GM12878 (cell line): ENCODE measurements around the gene GRXCR2. TPM values are rescaled to one million over a fixed set of nuclear protein-coding genes. Genes with fewer than 3 reads are reported as not detected.

Source experiments
- ATAC-seq: fragments of 200-7000 bp; cut with Tn5 transposase; 3 replicates; pipeline ENCODE4 v1.9.1; 2020; ENCODE audit warnings: mild to moderate bottlenecking, moderate library complexity
- BruUV-seq: library from RNA; stranded (reverse); fragments of 400-500 nt; replicated peaks from 2 replicates; lab custom pipeline; 2021; lab: Mats Ljungman, UMichigan
- CTCF ChIA-PET: fragments of 300-600 bp; sonication (Branson Sonifier 250); formaldehyde crosslinking; extraction: SDS; loops from one replicate; lab custom pipeline; 2021; ENCODE audit warnings: inconsistent platforms; lab: Yijun Ruan, JAX
- POLR2A ChIA-PET: fragments of 350-600 bp; formaldehyde crosslinking; extraction: SDS; loops from one replicate; lab custom pipeline; 2021; ENCODE audit warnings: inconsistent platforms; lab: Charles Lee
- RAD21 ChIA-PET: fragments of 300-600 bp; sonication (Branson Sonifier 250); formaldehyde crosslinking; loops from one replicate; lab custom pipeline; 2023; ENCODE audit warnings: antibody characterized with exemption; ENCODE audit not compliant: unreplicated experiment; lab: Charles Lee
- SMC1A ChIA-PET: fragments of 300-600 bp; sonication (Branson Sonifier 250); formaldehyde crosslinking; loops from one replicate; lab custom pipeline; 2023; ENCODE audit not compliant: unreplicated experiment, uncharacterized antibody; lab: Charles Lee
- DNase-seq: peaks from one replicate; pipeline ENCODE4 v3.0.0-alpha.2; 2011; ENCODE audit warnings: low read depth, low spot score
- FAIRE-seq: peaks from 3 replicates; lab custom pipeline; 2011; peaks lifted over from hg19 to GRCh38; lab: Jason Lieb, UNC
- H2AFZ ChIP-seq: 2 replicates; pipeline ENCODE4 v1.6.0; 2011; ENCODE audit warnings: low read depth, low read length, control low read depth; ENCODE audit not compliant: control insufficient read depth
- H3K27ac ChIP-seq: 2 replicates; pipeline ENCODE4 v1.5.1; 2011; ENCODE audit warnings: control low read depth; ENCODE audit not compliant: control insufficient read depth, insufficient read depth
- H3K27me3 ChIP-seq, 2 experiments: replicated peaks in 1 of 2; 2 replicates each; pipeline versions ENCODE4 v1.6.0 to v1.6.1; 2011; ENCODE audit warnings: low read length in 1 of 2; ENCODE audit not compliant: control insufficient read depth in 2 of 2, insufficient read depth in 2 of 2
- H3K36me3 ChIP-seq, 2 experiments: 2 replicates each; pipeline ENCODE4 v1.5.1; 2011; ENCODE audit warnings: low read length in 1 of 2; ENCODE audit not compliant: control insufficient read depth in 2 of 2, insufficient read depth in 2 of 2
- H3K4me1 ChIP-seq: 2 replicates; pipeline ENCODE4 v1.6.1; 2011; ENCODE audit warnings: mild to moderate bottlenecking, low read length, moderate library complexity, mixed read lengths; ENCODE audit not compliant: control insufficient read depth, insufficient read depth
- H3K4me2 ChIP-seq: 2 replicates; pipeline ENCODE4 v1.6.0; 2011; ENCODE audit warnings: control low read depth; ENCODE audit not compliant: control insufficient read depth, insufficient read depth
- H3K4me3 ChIP-seq: fragments of 200-600 bp; sonication (generic); 2 replicates; pipeline ENCODE4 v1.5.1; 2016
- H3K79me2 ChIP-seq: 2 replicates; pipeline ENCODE4 v1.6.0; 2011; ENCODE audit warnings: low read length; ENCODE audit not compliant: control insufficient read depth, insufficient read depth
- H3K9ac ChIP-seq: 2 replicates; pipeline ENCODE4 v1.8.0; 2011; ENCODE audit warnings: low read length, control low read depth, mixed read lengths; ENCODE audit not compliant: control insufficient read depth, insufficient read depth
- H3K9me3 ChIP-seq: replicated peaks from 3 replicates; pipeline ENCODE4 v1.5.1; 2011; ENCODE audit warnings: mild to moderate bottlenecking, low read length; ENCODE audit not compliant: control insufficient read depth, insufficient read depth
- H4K20me1 ChIP-seq: 2 replicates; pipeline ENCODE4 v1.6.0; 2011; ENCODE audit not compliant: control insufficient read depth, insufficient read depth
- ATF7 ChIP-seq: fragments of 450-650 bp; IDR thresholded peaks from 2 replicates; pipeline ENCODE4 v1.6.1; 2016; ENCODE audit warnings: low read depth, mild to moderate bottlenecking
- BMI1 ChIP-seq: fragments of 450-650 bp; IDR thresholded peaks from 2 replicates; pipeline ENCODE4 v1.6.1; 2016; ENCODE audit warnings: mild to moderate bottlenecking, moderate library complexity, borderline replicate concordance
- HCFC1 ChIP-seq: fragments of 150-350 bp; IDR thresholded peaks from 2 replicates; pipeline ENCODE4 v1.6.1; 2014; ENCODE audit warnings: low read length
- NBN ChIP-seq: fragments of 450-650 bp; IDR thresholded peaks from 2 replicates; pipeline ENCODE4 v1.6.1; 2016
- PAX8 ChIP-seq: fragments of 450-650 bp; IDR thresholded peaks from 2 replicates; pipeline ENCODE4 v1.6.1; 2017; ENCODE audit warnings: mild to moderate bottlenecking, moderate library complexity
- RB1 ChIP-seq: fragments of 450-650 bp; formaldehyde crosslinking; IDR thresholded peaks from 2 replicates; pipeline ENCODE4 v1.6.1; 2017; ENCODE audit warnings: mild to moderate bottlenecking, borderline replicate concordance
- TARDBP ChIP-seq: IDR thresholded peaks from 2 replicates; pipeline ENCODE4 v1.6.1; 2016; ENCODE audit warnings: borderline replicate concordance
- ZZZ3 ChIP-seq: IDR thresholded peaks from 2 replicates; pipeline ENCODE4 v1.6.1; 2011; ENCODE audit warnings: low read depth; ENCODE audit not compliant: control insufficient read depth, insufficient read length
- in situ Hi-C: fragments of 300-500 bp; cut with MboI; formaldehyde crosslinking; loops from 9 replicates; pipeline ENCODE4 v1.14.3; 2018; ENCODE audit warnings: mixed read lengths
- intact Hi-C: fragments of 100-400 bp; cut with micrococcal nuclease; formaldehyde crosslinking; loops from one replicate; pipeline ENCODE4 v1.14.2; 2022; ENCODE audit not compliant: unreplicated experiment
- polyA plus RNA-seq, 11 experiments: library from polyadenylated mRNA; depleted of rRNA in 4 of 11; unstranded in 6 of 11; stranded (reverse) in 5 of 11; fragments of >200 nt; fragmentation: Nextera tagmentation in 4 of 11; fragmentation: Illumina TruSeq in 1 of 11; extraction: Ambion mirVana in 4 of 11; extraction: Trizol in 1 of 11; gene quantifications; 1 replicate in 1 of 11; 2 replicates in 10 of 11; pipeline versions ENCODE4 v1.2.1 to v1.2.3, GENCODE V29; 2011 to 2016; ENCODE audit warnings: inconsistent platforms in 2 of 11, missing spikeins in 2 of 11, low read depth in 1 of 11
- total RNA-seq, 4 experiments: library from RNA; depleted of rRNA in 3 of 4; stranded (reverse); fragments of >200 nt in 3 of 4; fragmentation: Illumina TruSeq in 1 of 4; extraction: Trizol in 1 of 4; gene quantifications; 2 replicates each; pipeline versions ENCODE4 v1.2.1 to v1.2.3, GENCODE V29; 2013 to 2021
- TF ChIP-seq, protein P1 (sequence below): IDR thresholded peaks from 2 replicates; pipeline ENCODE4 v1.6.1; 2011; ENCODE audit warnings: mild to moderate bottlenecking, low read depth, low read length, moderate library complexity; ENCODE audit not compliant: insufficient replicate concordance
- TF ChIP-seq, protein P2 (sequence below): fragments of 450-650 bp; formaldehyde crosslinking; IDR thresholded peaks from 2 replicates; pipeline ENCODE4 v1.5.0; 2022; ENCODE audit warnings: mild to moderate bottlenecking, missing genetic modification characterization

The GRXCR2 gene
- total and polyA plus RNA-seq, 10 of the 15 experiments (the other 5 are each of a cell fraction or from before 2014, with no cell fraction given): not detected

DNA sequence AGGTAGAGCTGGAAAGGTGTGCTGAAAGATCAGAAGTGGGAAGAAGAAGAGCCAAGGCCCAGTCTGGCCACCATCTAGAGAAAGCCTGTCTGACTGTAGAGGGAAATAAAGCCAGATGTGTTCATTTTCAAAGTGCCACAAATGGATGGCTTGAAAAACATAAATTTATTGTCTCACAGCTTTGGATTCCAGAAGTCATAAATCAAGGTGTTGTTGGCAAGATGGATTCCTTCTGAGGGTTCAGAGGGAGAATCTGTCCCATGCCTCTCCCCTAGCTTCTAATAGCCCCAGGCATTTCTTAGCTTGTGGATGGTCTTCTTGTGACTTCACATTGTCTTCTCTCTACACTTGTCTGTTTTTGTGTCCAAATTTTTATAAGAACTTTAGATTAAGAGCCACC, 31.5 kb downstream of the GRXCR2 start:
- no peak for DNase-seq
- ATAC-seq: no peak
- TF ChIP-seq, protein P1, sequence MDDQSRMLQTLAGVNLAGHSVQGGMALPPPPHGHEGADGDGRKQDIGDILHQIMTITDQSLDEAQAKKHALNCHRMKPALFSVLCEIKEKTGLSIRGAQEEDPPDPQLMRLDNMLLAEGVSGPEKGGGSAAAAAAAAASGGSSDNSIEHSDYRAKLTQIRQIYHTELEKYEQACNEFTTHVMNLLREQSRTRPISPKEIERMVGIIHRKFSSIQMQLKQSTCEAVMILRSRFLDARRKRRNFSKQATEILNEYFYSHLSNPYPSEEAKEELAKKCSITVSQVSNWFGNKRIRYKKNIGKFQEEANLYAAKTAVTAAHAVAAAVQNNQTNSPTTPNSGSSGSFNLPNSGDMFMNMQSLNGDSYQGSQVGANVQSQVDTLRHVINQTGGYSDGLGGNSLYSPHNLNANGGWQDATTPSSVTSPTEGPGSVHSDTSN: no peak
- TF ChIP-seq, protein P2, sequence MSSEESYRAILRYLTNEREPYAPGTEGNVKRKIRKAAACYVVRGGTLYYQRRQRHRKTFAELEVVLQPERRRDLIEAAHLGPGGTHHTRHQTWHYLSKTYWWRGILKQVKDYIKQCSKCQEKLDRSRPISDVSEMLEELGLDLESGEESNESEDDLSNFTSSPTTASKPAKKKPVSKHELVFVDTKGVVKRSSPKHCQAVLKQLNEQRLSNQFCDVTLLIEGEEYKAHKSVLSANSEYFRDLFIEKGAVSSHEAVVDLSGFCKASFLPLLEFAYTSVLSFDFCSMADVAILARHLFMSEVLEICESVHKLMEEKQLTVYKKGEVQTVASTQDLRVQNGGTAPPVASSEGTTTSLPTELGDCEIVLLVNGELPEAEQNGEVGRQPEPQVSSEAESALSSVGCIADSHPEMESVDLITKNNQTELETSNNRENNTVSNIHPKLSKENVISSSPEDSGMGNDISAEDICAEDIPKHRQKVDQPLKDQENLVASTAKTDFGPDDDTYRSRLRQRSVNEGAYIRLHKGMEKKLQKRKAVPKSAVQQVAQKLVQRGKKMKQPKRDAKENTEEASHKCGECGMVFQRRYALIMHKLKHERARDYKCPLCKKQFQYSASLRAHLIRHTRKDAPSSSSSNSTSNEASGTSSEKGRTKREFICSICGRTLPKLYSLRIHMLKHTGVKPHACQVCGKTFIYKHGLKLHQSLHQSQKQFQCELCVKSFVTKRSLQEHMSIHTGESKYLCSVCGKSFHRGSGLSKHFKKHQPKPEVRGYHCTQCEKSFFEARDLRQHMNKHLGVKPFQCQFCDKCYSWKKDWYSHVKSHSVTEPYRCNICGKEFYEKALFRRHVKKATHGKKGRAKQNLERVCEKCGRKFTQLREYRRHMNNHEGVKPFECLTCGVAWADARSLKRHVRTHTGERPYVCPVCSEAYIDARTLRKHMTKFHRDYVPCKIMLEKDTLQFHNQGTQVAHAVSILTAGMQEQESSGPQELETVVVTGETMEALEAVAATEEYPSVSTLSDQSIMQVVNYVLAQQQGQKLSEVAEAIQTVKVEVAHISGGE: no peak
- TF ChIP-seq NBN (no peak), BMI1 (no peak), PAX8 (no peak), HCFC1 (no peak), ATF7 (no peak), RB1 (no peak), ZZZ3 (no peak), TARDBP (no peak)
- ChIA-PET RAD21 (no interaction called here), CTCF (interaction anchor here (1.8 kb wide), 1 partner anchor 16 kb away, joined by 5 read pairs; no protein-coding TSS in a partner anchor), SMC1A (no interaction called here), POLR2A (no interaction called here)
- Histone ChIP-seq H2AFZ (no peak overlapping the region), H3K9me3 (no peaks in the 10 kb centered on the region), H3K27ac (no peak overlapping the region), H3K27me3 (no peaks in the 10 kb centered on the region), H3K9ac (no peak overlapping the region), H4K20me1 (no peaks in the 10 kb centered on the region), H3K4me2 (no peak overlapping the region), H3K36me3 (no peaks in the 10 kb centered on the region), H3K4me3 (no peak overlapping the region), H3K79me2 (no peaks in the 10 kb centered on the region), H3K4me1 (no peaks in the 10 kb centered on the region)
- no peak for FAIRE-seq
- BruUV-seq: no TSS peak
- intact Hi-C loops: no loop called here
- in situ Hi-C loops: no loop called here
